Endothelial cell of umbilical vein (primary cell): ENCODE data around the gene UBXN6. TPM values are rescaled to one million over a fixed set of nuclear protein-coding genes. Genes with fewer than 3 reads are reported as not detected.

Experiments used
- BruUV-seq: library from RNA; stranded (reverse); fragments of 400-500 nt; replicated peaks from 2 replicates; lab custom pipeline; 2021; lab: Mats Ljungman, UMichigan
- CTCF ChIA-PET: fragments of 300-600, 350-600 bp; sonication (Branson Sonifier 250); formaldehyde crosslinking; loops from one replicate; lab custom pipeline; 2021; ENCODE audit warnings: antibody characterized with exemption, inconsistent platforms; lab: Charles Lee
- POLR2A ChIA-PET: fragments of 300-600, 350-600 bp; sonication (Branson Sonifier 250); formaldehyde crosslinking; loops from one replicate; lab custom pipeline; 2021; ENCODE audit warnings: antibody characterized with exemption, inconsistent platforms; lab: Charles Lee
- DNase-seq: peaks from one replicate; pipeline ENCODE4 v3.0.0-alpha.2; 2011; ENCODE audit warnings: low read depth, low spot score
- FAIRE-seq: peaks from 2 replicates; lab custom pipeline; 2011; peaks lifted over from hg19 to GRCh38; lab: Jason Lieb, UNC
- H2AFZ ChIP-seq: 2 replicates; pipeline ENCODE4 v1.6.0; 2012; ENCODE audit warnings: low read depth, low read length, control low read depth, inconsistent platforms
- H3K27ac ChIP-seq: 2 replicates; pipeline ENCODE4 v1.5.1; 2011; ENCODE audit warnings: low read depth, mild to moderate bottlenecking, control low read depth, low read length, moderate library complexity; ENCODE audit not compliant: insufficient read depth
- H3K27me3 ChIP-seq, 2 experiments: 2 replicates each; pipeline versions ENCODE4 v1.6.0 to v1.6.1; 2011; ENCODE audit warnings: low read length in 2 of 2, mixed read lengths in 1 of 2; ENCODE audit not compliant: control insufficient read depth in 2 of 2, insufficient read depth in 2 of 2
- H3K36me3 ChIP-seq, 2 experiments: 2 replicates in 1 of 2; 3 replicates in 1 of 2; pipeline ENCODE4 v1.5.1; 2011; ENCODE audit warnings: low read length in 2 of 2, mild to moderate bottlenecking in 1 of 2, moderate library complexity in 1 of 2; ENCODE audit not compliant: control insufficient read depth in 2 of 2, insufficient read depth in 2 of 2; ENCODE audit errors: extremely low read depth in 1 of 2
- H3K4me1 ChIP-seq: 3 replicates; pipeline ENCODE4 v1.5.1; 2011; ENCODE audit warnings: mild to moderate bottlenecking, low read length; ENCODE audit not compliant: control insufficient read depth, insufficient read depth; ENCODE audit errors: extremely low read depth
- H3K4me2 ChIP-seq: 2 replicates; pipeline ENCODE4 v1.6.1; 2011; ENCODE audit warnings: low read length, control low read depth, mixed read lengths; ENCODE audit not compliant: insufficient read depth
- H3K4me3 ChIP-seq, 3 experiments: fragments of 200-600 bp in 1 of 3; sonication (generic), shearing (Covaris generic) in 1 of 3; replicated peaks in 1 of 3; 2 replicates each; pipeline ENCODE4 v1.5.1; 2011 to 2016; ENCODE audit warnings: control low read depth in 3 of 3, low read length in 3 of 3, mild to moderate bottlenecking in 2 of 3, inconsistent platforms in 1 of 3, low read depth in 1 of 3, moderate library complexity in 1 of 3; ENCODE audit not compliant: insufficient read depth in 1 of 3
- H3K79me2 ChIP-seq: 2 replicates; pipeline ENCODE4 v1.6.0; 2012; ENCODE audit warnings: low read length, inconsistent platforms; ENCODE audit not compliant: control insufficient read depth, insufficient read depth
- H3K9ac ChIP-seq: replicated peaks from 2 replicates; pipeline ENCODE3; 2011; ENCODE audit warnings: low read length, control low read depth; ENCODE audit not compliant: insufficient read depth; ENCODE audit errors: extremely low read depth
- H3K9me1 ChIP-seq: replicated peaks from 3 replicates; pipeline ENCODE4 v1.6.0; 2011; ENCODE audit warnings: mild to moderate bottlenecking, low read length; ENCODE audit not compliant: control insufficient read depth, insufficient read depth; ENCODE audit errors: extremely low read depth
- H3K9me3 ChIP-seq: replicated peaks from 2 replicates; pipeline ENCODE4 v1.5.1; 2012; ENCODE audit warnings: low read length, inconsistent platforms; ENCODE audit not compliant: control insufficient read depth, insufficient read depth
- H4K20me1 ChIP-seq: replicated peaks from 2 replicates; pipeline ENCODE3; 2011; ENCODE audit warnings: mild to moderate bottlenecking, low read length; ENCODE audit not compliant: control insufficient read depth, insufficient read depth; ENCODE audit errors: extremely low read depth
- EZH2 ChIP-seq: IDR thresholded peaks from 2 replicates; pipeline ENCODE4 v1.6.1; 2012; ENCODE audit warnings: borderline replicate concordance, low read depth, mild to moderate bottlenecking, moderate library complexity, low read length, inconsistent platforms; ENCODE audit not compliant: severe bottlenecking
- FOS ChIP-seq: IDR thresholded peaks from 2 replicates; pipeline ENCODE4 v1.6.1; 2011; ENCODE audit warnings: mild to moderate bottlenecking, low read length, moderate library complexity, borderline replicate concordance; ENCODE audit not compliant: insufficient read depth
- GATA2 ChIP-seq: IDR thresholded peaks from 2 replicates; pipeline ENCODE4 v1.7.0; 2011; ENCODE audit warnings: low read depth, mild to moderate bottlenecking, moderate library complexity, mixed read lengths, low read length; ENCODE audit not compliant: insufficient read length, insufficient read depth
- JUN ChIP-seq: IDR thresholded peaks from 2 replicates; pipeline ENCODE4 v1.6.1; 2011; ENCODE audit warnings: borderline replicate concordance, low read depth; ENCODE audit not compliant: insufficient read length, insufficient read depth
- MYC ChIP-seq: IDR thresholded peaks from one replicate; pipeline ENCODE4 v1.6.1; 2011; ENCODE audit warnings: mild to moderate bottlenecking, low read depth, low read length
- POLR2A ChIP-seq: IDR thresholded peaks from 2 replicates; pipeline ENCODE4 v1.6.1; 2012; ENCODE audit warnings: low read depth, mild to moderate bottlenecking, control low read depth, low read length
- POLR2AphosphoS5 ChIP-seq: IDR thresholded peaks from 2 replicates; pipeline ENCODE4 v1.6.1; 2012; ENCODE audit warnings: low read depth, mild to moderate bottlenecking, control low read depth, low read length, moderate library complexity; ENCODE audit not compliant: insufficient read depth
- dilution Hi-C: fragments of 300-500 bp; cut with MboI; formaldehyde crosslinking; loops from one replicate; pipeline ENCODE4 v1.15.0; 2019; ENCODE audit warnings: low sequenced_read_pairs; ENCODE audit not compliant: extremely low pct_ligation_motif_present
- intact Hi-C: fragments of 100-400 bp; cut with micrococcal nuclease; formaldehyde crosslinking; loops from one replicate; pipeline ENCODE4 v1.10.0; 2022
- polyA plus RNA-seq, 4 experiments: library from polyadenylated mRNA; depleted of rRNA in 3 of 4; stranded (reverse) in 3 of 4; unstranded in 1 of 4; fragments of >200 nt; gene quantifications; 2 replicates each; pipeline versions ENCODE4 v1.2.1 to v1.2.3, GENCODE V29; 2011 to 2012; ENCODE audit warnings: missing spikeins in 1 of 4
- total RNA-seq: library from RNA; stranded (reverse); gene quantifications from 2 replicates; pipeline ENCODE4 v1.2.3, GENCODE V29; 2021
- TF ChIP-seq, protein P1 (sequence below): IDR thresholded peaks from 2 replicates; pipeline ENCODE4 v1.6.1; 2011; ENCODE audit not compliant: insufficient read depth, insufficient read length
- TF ChIP-seq, protein P2 (sequence below), 2 donors: IDR thresholded peaks; 1 replicate in 1 of 2; 2 replicates in 1 of 2; pipeline ENCODE4 v1.5.1; 2011; ENCODE audit warnings: low read length in 2 of 2, mild to moderate bottlenecking in 2 of 2, moderate library complexity in 2 of 2, control low read depth in 1 of 2, inconsistent platforms in 1 of 2, low read depth in 1 of 2; ENCODE audit not compliant: insufficient read depth in 1 of 2; ENCODE audit errors: extremely low read depth in 1 of 2

The UBXN6 gene
- total and polyA plus RNA-seq, 2 donors (not counting 3 experiments of a cell fraction or from before 2014, with no cell fraction given), result 78.5 to 93.7 TPM

DNA sequence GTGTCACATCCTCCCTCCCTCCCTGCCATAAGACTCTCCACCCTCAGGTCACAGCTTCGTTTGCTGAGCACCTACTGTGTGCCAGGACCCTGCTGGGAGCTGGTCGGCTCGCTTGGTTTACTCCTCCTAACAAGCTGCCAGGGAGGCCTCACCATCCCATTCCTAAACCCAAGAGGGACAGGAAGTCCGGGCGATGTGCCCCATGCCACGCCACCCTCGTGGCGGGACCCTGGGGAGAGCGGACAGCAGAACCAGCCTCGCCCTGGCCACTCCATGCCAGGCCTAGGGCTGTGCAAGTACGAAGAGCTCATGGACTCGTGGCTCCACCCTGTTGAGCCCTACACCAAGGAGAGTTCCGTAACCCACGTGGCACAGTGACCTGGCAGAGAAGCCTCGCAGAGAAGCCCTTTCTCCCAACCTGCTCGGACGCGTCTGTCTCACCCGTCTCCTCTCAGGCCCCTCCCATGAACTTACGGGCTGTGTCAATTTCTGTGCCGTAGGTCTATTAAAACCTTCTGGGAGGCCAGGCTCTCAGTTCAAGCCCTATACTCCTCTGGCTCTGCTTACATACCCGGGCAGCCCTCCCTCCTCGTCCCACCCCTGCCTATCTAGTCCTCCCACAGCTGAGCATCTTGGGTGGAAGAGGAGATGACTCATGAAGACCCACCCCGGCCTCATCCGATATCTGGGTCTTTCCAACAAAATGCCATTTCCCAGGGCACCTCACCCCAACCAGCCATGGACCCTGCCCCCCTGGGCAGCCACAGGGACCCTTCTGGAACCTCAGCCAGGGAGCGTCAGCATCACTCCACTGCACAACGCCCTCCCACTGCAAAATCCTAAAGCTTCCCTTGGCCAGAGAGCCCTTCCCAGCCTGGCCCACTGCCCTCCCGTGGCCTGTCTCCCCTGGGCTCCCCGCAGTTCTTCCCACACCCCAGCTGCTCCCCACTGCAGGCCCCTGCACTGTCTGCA, 2.6 kb downstream of the UBXN6 start:
- Histone ChIP-seq H3K9me3 (no peaks in the 10 kb centered on the region), H3K36me3 (peaks cover 5 to 19% of the 10 kb centered on the region in 2 experiments), H2AFZ (no peak overlapping the region), H3K4me3 (no peak overlapping the region), H3K27ac (no peak overlapping the region), H3K27me3 (no peaks in the 10 kb centered on the region), H3K79me2 (peaks cover 22% of the 10 kb centered on the region), H3K4me2 (no peak overlapping the region), H3K9me1 (no peaks in the 10 kb centered on the region), H4K20me1 (no peaks in the 10 kb centered on the region), H3K4me1 (peaks cover 14% of the 10 kb centered on the region), H3K9ac (no peak overlapping the region)
- CTCF ChIA-PET, result interaction anchor here (0.5 to 1.8 kb wide), 4 partner anchors 19 to 976 kb away, joined by 3 to 5 read pairs (median 4); no protein-coding TSS in a partner anchor
- TF ChIP-seq EZH2 (no peak), GATA2 (no peak), MYC (no peak), FOS (no peak), JUN (no peak), POLR2A (no peak), POLR2AphosphoS5 (no peak)
- TF ChIP-seq, protein P1, sequence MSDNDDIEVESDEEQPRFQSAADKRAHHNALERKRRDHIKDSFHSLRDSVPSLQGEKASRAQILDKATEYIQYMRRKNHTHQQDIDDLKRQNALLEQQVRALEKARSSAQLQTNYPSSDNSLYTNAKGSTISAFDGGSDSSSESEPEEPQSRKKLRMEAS, result no peak
- TF ChIP-seq, protein P2, sequence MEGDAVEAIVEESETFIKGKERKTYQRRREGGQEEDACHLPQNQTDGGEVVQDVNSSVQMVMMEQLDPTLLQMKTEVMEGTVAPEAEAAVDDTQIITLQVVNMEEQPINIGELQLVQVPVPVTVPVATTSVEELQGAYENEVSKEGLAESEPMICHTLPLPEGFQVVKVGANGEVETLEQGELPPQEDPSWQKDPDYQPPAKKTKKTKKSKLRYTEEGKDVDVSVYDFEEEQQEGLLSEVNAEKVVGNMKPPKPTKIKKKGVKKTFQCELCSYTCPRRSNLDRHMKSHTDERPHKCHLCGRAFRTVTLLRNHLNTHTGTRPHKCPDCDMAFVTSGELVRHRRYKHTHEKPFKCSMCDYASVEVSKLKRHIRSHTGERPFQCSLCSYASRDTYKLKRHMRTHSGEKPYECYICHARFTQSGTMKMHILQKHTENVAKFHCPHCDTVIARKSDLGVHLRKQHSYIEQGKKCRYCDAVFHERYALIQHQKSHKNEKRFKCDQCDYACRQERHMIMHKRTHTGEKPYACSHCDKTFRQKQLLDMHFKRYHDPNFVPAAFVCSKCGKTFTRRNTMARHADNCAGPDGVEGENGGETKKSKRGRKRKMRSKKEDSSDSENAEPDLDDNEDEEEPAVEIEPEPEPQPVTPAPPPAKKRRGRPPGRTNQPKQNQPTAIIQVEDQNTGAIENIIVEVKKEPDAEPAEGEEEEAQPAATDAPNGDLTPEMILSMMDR (IDR thresholded peaks at IDR 0.05; ENCODE audit: extremely low read depth in 1 of 2, insufficient read depth in 1 of 2, low read depth in 1 of 2, low read length in 2 of 2), result no peak
- DNase-seq (no peak), FAIRE-seq (no peak)
- no TSS peak for BruUV-seq
- POLR2A ChIA-PET, result no interaction called here
- dilution Hi-C loops, result no loop called here
- intact Hi-C loops, result no loop called here
